Erythroblast (primary cell): ENCODE results near the gene GJB6.

Source experiments
- GATA1 ChIP-seq: IDR thresholded peaks from 2 replicates; pipeline ENCODE4 v1.6.1; 2011; ENCODE audit warnings: low read depth, mild to moderate bottlenecking, control low read depth, low read length, moderate library complexity
- POLR2A ChIP-seq: IDR thresholded peaks from 2 replicates; pipeline ENCODE4 v1.6.1; 2011; ENCODE audit warnings: mild to moderate bottlenecking, low read length

GRCh38 chr13:20192836-20193161 is 39.3 kb downstream of the GJB6 start, which contains the start of gene GJB2:
- no peak for TF ChIP-seq POLR2A
- no peak for TF ChIP-seq GATA1
